ENCODE measurements around the gene LRRK1.

The LRRK1 gene

GRCh38 chr15:101100593-101101442 is 181.7 kb downstream of the LRRK1 start:
- DNase-seq: no peak

- DNase-seq: no peak
Observed at GRCh38 chr15:101101676-101102075, 182.5 kb downstream of the LRRK1 start.

GRCh38 chr15:101102746-101103145 is 183.6 kb downstream of the LRRK1 start:
- no peak for DNase-seq

- no peak for DNase-seq
Observed at GRCh38 chr15:101103598-101103997, 184.4 kb downstream of the LRRK1 start.

GRCh38 chr15:101104141-101104540 is 185.0 kb downstream of the LRRK1 start:
- no peak for DNase-seq

GRCh38 chr15:101105059-101105891 is 186.1 kb downstream of the LRRK1 start:
- peak; percentile 54 for DNase-seq

GRCh38 chr15:101107101-101107500 is 187.9 kb downstream of the LRRK1 start:
- DNase-seq: no peak

GRCh38 chr15:101107625-101108460 is 188.7 kb downstream of the LRRK1 start:
- no peak for DNase-seq

- no peak for DNase-seq
Observed at GRCh38 chr15:101108461-101108775, 189.3 kb downstream of the LRRK1 start.

GRCh38 chr15:101108791-101109190 is 189.6 kb downstream of the LRRK1 start:
- DNase-seq: no peak

- DNase-seq: no peak
Observed at GRCh38 chr15:101110681-101111569, 191.8 kb downstream of the LRRK1 start.

GRCh38 chr15:101111570-101112262 is 192.6 kb downstream of the LRRK1 start:
- no peak for DNase-seq

- DNase-seq: no peak
Observed at GRCh38 chr15:101112336-101113113, 193.4 kb downstream of the LRRK1 start.

GRCh38 chr15:101113114-101114005 is 194.2 kb downstream of the LRRK1 start:
- DNase-seq: no peak

- DNase-seq: no peak
Observed at GRCh38 chr15:101114166-101114565, 195.0 kb downstream of the LRRK1 start.

GRCh38 chr15:101114610-101115009 is 195.5 kb downstream of the LRRK1 start:
- no peak for DNase-seq

- no peak for DNase-seq
Observed at GRCh38 chr15:101115393-101115785, 196.2 kb downstream of the LRRK1 start.

GRCh38 chr15:101115786-101116680 is 196.9 kb downstream of the LRRK1 start:
- peak; percentile 18 for DNase-seq

- no peak for DNase-seq
Observed at GRCh38 chr15:101116681-101116976, 197.5 kb downstream of the LRRK1 start.

Data from EL (cell line).